Measurements from ENCODE around the gene LDHA. TPM values are rescaled to one million over a fixed set of nuclear protein-coding genes. Genes with fewer than 3 reads are reported as not detected.

Gene LDHA
- total RNA-seq, 4 donors from 2014 or later, result 504 to 615 (median 514) TPM

- no peak for TF ChIP-seq CTCF (IDR thresholded peaks at IDR 0.05; ENCODE audit: low read depth)
These were observed 58.6 kb downstream of the LDHA start for GRCh38 chr11:18452927-18453326.

GRCh38 chr11:18455686-18456372 is 61.5 kb downstream of the LDHA start, which contains the start of gene LDHAL6A:
TSS of gene LDHAL6A (plus strand) at chr11:18455856. CDS start at chr11:18456681, 825 bp downstream.
- no peak for TF ChIP-seq CTCF (IDR thresholded peaks at IDR 0.05; ENCODE audit: low read depth)

- TF ChIP-seq CTCF (IDR thresholded peaks at IDR 0.05; ENCODE audit: low read depth), result no peak
These were observed 63.1 kb downstream of the LDHA start for GRCh38 chr11:18457450-18457849.

Small RNA genes lying within 50 kb of the gene (small RNA-seq; reads per million reads assigned to genes)
- gene MIR3159, result not detected

Other genes starting within 250 kb of the LDHA start
- not detected for gene MRGPRX4, start 221.7 kb upstream of the LDHA start, total RNA-seq
- gene SAA4, start 157.8 kb upstream of the LDHA start, total RNA-seq, result 1 to 10 TPM in 2 of 4 donors, not detected in 2; 2.6 to 5.1 TPM
- 100 to 1,000 TPM in 1 of 4 donors, 10 to 100 TPM in 2, 1 to 10 TPM in 1; 7.7 to 236 (median 71.9) TPM for gene SAA2, start 145.9 kb upstream of the LDHA start, total RNA-seq
- 1,000 to 10,000 TPM in 1 of 4 donors, 100 to 1,000 TPM in 2, 10 to 100 TPM in 1; 72.0 to 1,133 (median 441) TPM for gene SAA1, start 128.3 kb upstream of the LDHA start, total RNA-seq
- gene HPS5, start 72.4 kb upstream of the LDHA start, total RNA-seq, result 10 to 100 TPM; 17.1 to 35.1 (median 18.4) TPM
- gene GTF2H1, start 72.0 kb upstream of the LDHA start, total RNA-seq, result 10 to 100 TPM; 50.7 to 80.4 (median 77.1) TPM
- gene LDHC, start 17.8 kb downstream of the LDHA start, total RNA-seq, result not detected
- gene LDHAL6A, start 61.3 kb downstream of the LDHA start, total RNA-seq, result not detected
- 100 to 1,000 TPM in 1 of 4 donors, 10 to 100 TPM in 3; 62.1 to 134 (median 79.7) TPM for gene TSG101, start 132.4 kb downstream of the LDHA start, total RNA-seq
- gene UEVLD, start 194.2 kb downstream of the LDHA start, total RNA-seq, result 10 to 100 TPM; 18.6 to 67.0 (median 29.8) TPM
- gene MISFA, start 205.2 kb downstream of the LDHA start, total RNA-seq, result 1 to 10 TPM in 3 of 4 donors, not detected in 1; 1.5 to 5.3 (median 3.1) TPM
- 10 to 100 TPM; 16.7 to 22.6 (median 20.2) TPM for gene SPTY2D1, start 239.8 kb downstream of the LDHA start, total RNA-seq

All from subcutaneous adipose tissue (tissue), 4 donors.